DMS 273 treated with DMSO at 0.1 percent for 48 hours (cell line): ENCODE data around the gene IL1B.
"Not testable (repeated sequence)": the region's sequence is repeated elsewhere in the genome, so short reads cannot be mapped to it uniquely, and the experiment has no call there.

Experiments
- DNase-seq: peaks from one replicate; lab custom pipeline; 2025; lab: John Stamatoyannopoulos, UW

The IL1B gene

GRCh38 chr2:112836695-112837117 is at the start of gene IL1B:
Gene IL1B (minus strand): TSS chr2:112836779. CDS start chr2:112836229, 550 bp downstream.
- DNase-seq: no peak

GRCh38 chr2:112886291-112886690 is 49.7 kb upstream of the IL1B start:
- DNase-seq: no peak

GRCh38 chr2:112885506-112885902 is 48.9 kb upstream of the IL1B start:
- no peak for DNase-seq

GRCh38 chr2:112884869-112885505 is 48.4 kb upstream of the IL1B start:
- DNase-seq: no peak

- no peak for DNase-seq
Observed at GRCh38 chr2:112883669-112884068, 47.1 kb upstream of the IL1B start.

GRCh38 chr2:112881217-112881985 is 44.8 kb upstream of the IL1B start:
- peak; percentile 20 for DNase-seq

GRCh38 chr2:112880696-112881095 is 44.1 kb upstream of the IL1B start:
- no peak for DNase-seq

- no peak for DNase-seq
Observed at GRCh38 chr2:112880091-112880531, 43.5 kb upstream of the IL1B start.

GRCh38 chr2:112879491-112880041 is 43.0 kb upstream of the IL1B start:
- no peak for DNase-seq

GRCh38 chr2:112877423-112877822 is 40.8 kb upstream of the IL1B start:
- DNase-seq: no peak

- DNase-seq: no peak
Observed at GRCh38 chr2:112876971-112877361, 40.4 kb upstream of the IL1B start.

- no peak for DNase-seq
Observed at GRCh38 chr2:112876257-112876970, 39.8 kb upstream of the IL1B start.

GRCh38 chr2:112870841-112871835 is 34.6 kb upstream of the IL1B start:
- no peak for DNase-seq

GRCh38 chr2:112869258-112869842 is 32.8 kb upstream of the IL1B start:
- DNase-seq: peak; percentile 58

- no peak for DNase-seq
Observed at GRCh38 chr2:112867701-112868631, 31.4 kb upstream of the IL1B start.

- DNase-seq: no peak
Observed at GRCh38 chr2:112866128-112866835, 29.7 kb upstream of the IL1B start.

GRCh38 chr2:112864072-112864471 is 27.5 kb upstream of the IL1B start:
- DNase-seq: no peak

GRCh38 chr2:112859406-112860183 is 23.0 kb upstream of the IL1B start:
- DNase-seq: not testable (repeated sequence)
